Measurements from ENCODE around the gene ASF1A. TPM values are rescaled to one million over a fixed set of nuclear protein-coding genes. Genes with fewer than 3 reads are reported as not detected.

ASF1A gene
- total and polyA plus RNA-seq, 9 of the 15 experiments (the other 6 are each of a cell fraction or from before 2014, with no cell fraction given) = 31.5 to 45.3 (median 34.8) TPM

GRCh38 chr6:118934461-118935330 is 40.7 kb downstream of the ASF1A start, which contains the start of gene MCM9 (continued):
- TF ChIP-seq ZNF407 (IDR thresholded peaks at IDR 0.05; ENCODE audit: low read depth) = no peak
- no peak for TF ChIP-seq HMBOX1 (IDR thresholded peaks at IDR 0.05)
- no peak for TF ChIP-seq FOXP4 (CRISPR knock-in tag; IDR thresholded peaks at IDR 0.05; ENCODE audit: borderline replicate concordance)
- no peak for TF ChIP-seq NUFIP1 (IDR thresholded peaks at IDR 0.05; ENCODE audit: partially characterized antibody)
- no peak for TF ChIP-seq HMG20B (CRISPR knock-in tag; IDR thresholded peaks at IDR 0.05)
- no peak for TF ChIP-seq SRSF7 (optimal IDR thresholded peaks at IDR 0.05; ENCODE audit: low read depth, low read length)
- TF ChIP-seq WHSC1 (IDR thresholded peaks at IDR 0.05; ENCODE audit: low read length) = no peak
- 0 out of 2 replicates have a peak, but pooled peaks have one; percentile 17 for TF ChIP-seq FOSL1 (tag; conservative IDR thresholded peaks at IDR 0.05)
- no peak for TF ChIP-seq LCOR (CRISPR knock-in tag; IDR thresholded peaks at IDR 0.05)
- TF ChIP-seq RBM39 (optimal IDR thresholded peaks at IDR 0.05; ENCODE audit: low read depth, low read length) = no peak
- TF ChIP-seq ZNF586 (CRISPR knock-in tag; conservative IDR thresholded peaks at IDR 0.05) = no peak
- TF ChIP-seq FOS (IDR thresholded peaks at IDR 0.05; ENCODE audit: extremely low read depth, insufficient read length) = no peak
- no peak for TF ChIP-seq HDAC3 (IDR thresholded peaks at IDR 0.05; ENCODE audit: borderline replicate concordance, partially characterized antibody)
- TF ChIP-seq ZNF639 (CRISPR knock-in tag; conservative IDR thresholded peaks at IDR 0.05 in 1 of 2, IDR thresholded peaks at IDR 0.05 in 1 of 2) = peak in 1 of 2 experiments; percentile 84; a peak in 2 of 4 replicates
